Measurements from ENCODE around the gene ALPK1. TPM values are rescaled to one million over a fixed set of nuclear protein-coding genes. Genes with fewer than 3 reads are reported as not detected.

The ALPK1 gene
- total and polyA plus RNA-seq, 2 of the 8 experiments (the other 6 are each of a cell fraction or from before 2014, with no cell fraction given) = 0.08 to 0.43 TPM

DNA sequence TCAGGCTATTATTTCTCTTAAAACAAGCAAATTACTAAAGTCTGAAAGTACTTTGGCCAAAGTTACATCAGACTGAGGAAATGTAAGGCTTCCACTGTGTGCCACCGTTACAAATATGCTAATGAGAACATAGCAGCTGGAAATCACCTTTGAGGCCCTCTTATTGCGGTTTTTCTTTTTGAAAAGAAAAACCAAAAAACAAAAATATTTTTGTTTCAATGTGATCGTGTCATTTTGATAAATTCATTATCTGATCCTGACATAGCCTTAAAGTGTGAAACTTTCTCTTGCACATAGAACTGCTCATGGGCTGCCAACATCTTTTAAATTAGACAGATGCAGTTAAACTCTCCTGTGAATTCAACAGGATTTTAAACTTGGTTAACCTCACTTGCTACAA, 8.7 kb upstream of the ALPK1 start:
- no peak overlapping the region for H3K14ac ChIP-seq (ENCODE audit: insufficient read length)
- WGBS, 2 experiments (ENCODE audit: extremely low coverage in 1 of 2, insufficient coverage in 1 of 2, insufficient read length in 1 of 2, insufficient replicate concordance in 2 of 2, low coverage in 1 of 2, low lambda C conversion rate in 2 of 2, missing lambda C conversion rate in 1 of 2) = 71% methylated on average over 3 of the region's 3 CpGs; no CpG with 5 or more reads in 1 of the 2 experiments
- H3K27ac ChIP-seq (ENCODE audit: low read depth, low read length) = no peak overlapping the region
- H2AFZ ChIP-seq (ENCODE audit: low read length) = no peak overlapping the region
- H3K27me3 ChIP-seq (replicated peaks in 1 of 4; ENCODE audit: control insufficient read depth in 3 of 4, extremely low read depth in 1 of 4, insufficient read depth in 3 of 4, low read length in 3 of 4) = peaks cover 0 to 23% (median 12%) of the 10 kb centered on the region in 4 experiments; a peak in 6 of 7 replicates
- H4K91ac ChIP-seq (replicated peaks; ENCODE audit: insufficient read length, low read length) = no peak overlapping the region
- H3K4me1 ChIP-seq (replicated peaks in 1 of 4; ENCODE audit: control insufficient read depth in 3 of 4, insufficient read depth in 4 of 4, low read length in 3 of 4) = peaks cover 0 to 2% (median 0%) of the 10 kb centered on the region in 4 experiments; a peak in 4 of 7 replicates
- H4K8ac ChIP-seq (ENCODE audit: extremely low read depth, insufficient read depth, low read length) = no peak overlapping the region
- H2BK12ac ChIP-seq (ENCODE audit: low read depth, low read length) = no peak overlapping the region
- no peak overlapping the region for H3K9ac ChIP-seq (replicated peaks in 1 of 4; ENCODE audit: extremely low read depth in 1 of 4, low read depth in 3 of 4, low read length in 3 of 4)
- H3K4me2 ChIP-seq (ENCODE audit: insufficient read depth in 1 of 2, low read depth in 2 of 2, low read length in 2 of 2) = no peak overlapping the region
- H2BK15ac ChIP-seq (ENCODE audit: low read length) = no peak overlapping the region
- no peak overlapping the region for H2AK5ac ChIP-seq (ENCODE audit: low read depth, low read length)
- no peak overlapping the region for H3K56ac ChIP-seq (replicated peaks; ENCODE audit: insufficient read length, low read depth, low read length)
- H3K36me3 ChIP-seq (ENCODE audit: control insufficient read depth in 2 of 4, insufficient read depth in 4 of 4, low read length in 3 of 4) = no peaks in the 10 kb centered on the region
- POLR2A ChIA-PET (ENCODE audit: partially characterized antibody) = no interaction called here
- no peak overlapping the region for H3K23ac ChIP-seq (ENCODE audit: insufficient read length)
- peaks cover 4% of the 10 kb centered on the region; the same call in 1 of the 2 replicates for H3K23me2 ChIP-seq (ENCODE audit: low read depth, low read length)
- H2BK120ac ChIP-seq (replicated peaks; ENCODE audit: low read depth, low read length) = no peak overlapping the region
- no peak overlapping the region for H2BK5ac ChIP-seq (ENCODE audit: low read depth, low read length)
- TF ChIP-seq CBX8 (IDR thresholded peaks at IDR 0.05; ENCODE audit: borderline replicate concordance, low read depth, low read length) = no peak
- TF ChIP-seq TEAD4 (IDR thresholded peaks at IDR 0.05; ENCODE audit: low read depth, low read length) = no peak
- TF ChIP-seq, protein P1, sequence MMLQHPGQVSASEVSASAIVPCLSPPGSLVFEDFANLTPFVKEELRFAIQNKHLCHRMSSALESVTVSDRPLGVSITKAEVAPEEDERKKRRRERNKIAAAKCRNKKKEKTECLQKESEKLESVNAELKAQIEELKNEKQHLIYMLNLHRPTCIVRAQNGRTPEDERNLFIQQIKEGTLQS (IDR thresholded peaks at IDR 0.05; ENCODE audit: insufficient read depth, low read depth, low read length) = no peak
- TF ChIP-seq RNF2 (IDR thresholded peaks at IDR 0.05; ENCODE audit: borderline replicate concordance, low read depth, low read length, missing control alignments, poor library complexity, severe bottlenecking) = no peak
- no peak for TF ChIP-seq KDM1A (IDR thresholded peaks at IDR 0.05; ENCODE audit: borderline replicate concordance, low read length)
- no peak for TF ChIP-seq GTF2F1 (IDR thresholded peaks at IDR 0.05; ENCODE audit: borderline replicate concordance, low read depth, low read length)
- CTCF ChIA-PET (ENCODE audit: partially characterized antibody) = no interaction called here
- H2BK20ac ChIP-seq (ENCODE audit: low read length) = no peak overlapping the region
- H3K4ac ChIP-seq (replicated peaks; ENCODE audit: insufficient read length, low read depth, low read length) = no peak overlapping the region
- H3K79me1 ChIP-seq (ENCODE audit: low read depth, low read length) = no peaks in the 10 kb centered on the region
- H4K5ac ChIP-seq (ENCODE audit: insufficient read length, low read depth, low read length) = no peak overlapping the region
- no peaks in the 10 kb centered on the region for H3K79me2 ChIP-seq (ENCODE audit: control insufficient read depth in 1 of 2, insufficient read depth in 2 of 2, low read length in 2 of 2)
- peaks cover 2 to 8% of the 10 kb centered on the region in 2 experiments; a peak in 2 of 4 replicates for H3K9me3 ChIP-seq (ENCODE audit: insufficient read depth in 2 of 2, low read depth in 1 of 2, low read length in 1 of 2)
- no peak for DNase-seq (ENCODE audit: low read depth in 1 of 2, low spot score in 2 of 2)
- H4K20me1 ChIP-seq (replicated peaks in 1 of 2; ENCODE audit: control insufficient read depth in 1 of 2, insufficient read depth in 2 of 2, low read length in 2 of 2) = no peaks in the 10 kb centered on the region
- H3K4me3 ChIP-seq (ENCODE audit: extremely low read depth in 1 of 4, insufficient read depth in 2 of 4, low read depth in 3 of 4, low read length in 4 of 4) = no peak overlapping the region
- no peak overlapping the region for H3K18ac ChIP-seq (ENCODE audit: extremely low read depth, low read length)
- no peak for FAIRE-seq
